Measurements from ENCODE around the gene ACSL1.

GRCh38 chr4:184775854-184776555 lies 49.8 kb downstream of the ACSL1 start:
- no peak for TF ChIP-seq MXI1 (conservative IDR thresholded peaks at IDR 0.05; ENCODE audit: poor library complexity, severe bottlenecking)
- no peak for TF ChIP-seq SMC3 (conservative IDR thresholded peaks at IDR 0.05; ENCODE audit: poor library complexity)
- TF ChIP-seq CTCF (IDR thresholded peaks at IDR 0.05; ENCODE audit: poor library complexity, severe bottlenecking): no peak
